Measurements from ENCODE around the gene ACACA. TPM values are rescaled to one million over a fixed set of nuclear protein-coding genes. Genes with fewer than 3 reads are reported as not detected.

ACACA gene
- total RNA-seq, 1 experiment from 2014 or later = 33.0 TPM

GRCh38 chr17:37197336-37197735 is 209.3 kb downstream of the ACACA start:
- Histone ChIP-seq H3K9me2 (replicated peaks; ENCODE audit: low read length) (no peaks in the 10 kb centered on the region), H3K27ac (ENCODE audit: low read length) (no peak overlapping the region), H3K36me3 (ENCODE audit: low read depth, low read length) (peaks cover 10% of the 10 kb centered on the region), H3K4me1 (ENCODE audit: insufficient read depth, low read length) (no peaks in the 10 kb centered on the region), H3K27me3 (ENCODE audit: low read length) (no peaks in the 10 kb centered on the region), H4K20me1 (ENCODE audit: low read length) (no peaks in the 10 kb centered on the region), H3F3A (ENCODE audit: low read length, unreplicated experiment) (no peaks in the 10 kb centered on the region), H3K79me2 (ENCODE audit: low read length) (no peaks in the 10 kb centered on the region), H3K9ac (ENCODE audit: low read length) (no peak overlapping the region), H3K4me2 (ENCODE audit: low read length) (no peak overlapping the region), H2AFZ (ENCODE audit: low read length) (no peak overlapping the region), H3K9me3 (ENCODE audit: low read length) (no peaks in the 10 kb centered on the region), H3K4me3 (ENCODE audit: low read length) (no peak overlapping the region)
- BruUV-seq (replicated peaks) = no TSS peak
- ATAC-seq = no peak
- ChIA-PET POLR2A (ENCODE audit: unreplicated experiment) (no interaction called here), CTCF (no interaction called here)
- DNase-seq = no peak
- intact Hi-C loops (cut with micrococcal nuclease) = no loop called here
- TF ChIP-seq EZH2 (IDR thresholded peaks at IDR 0.05; ENCODE audit: low read length, unreplicated experiment) = no peak
- TF ChIP-seq EZH2phosphoT487 (IDR thresholded peaks at IDR 0.05; ENCODE audit: borderline replicate concordance, low read length) = no peak
- TF ChIP-seq CTCF (conservative IDR thresholded peaks at IDR 0.05; ENCODE audit: low read depth, low read length) = no peak

GRCh38 chr17:37194208-37194607 is 212.4 kb downstream of the ACACA start:
- Histone ChIP-seq H3K9me3 (ENCODE audit: low read length) (no peaks in the 10 kb centered on the region), H3K4me2 (ENCODE audit: low read length) (no peak overlapping the region), H3K9ac (ENCODE audit: low read length) (no peak overlapping the region), H2AFZ (ENCODE audit: low read length) (no peak overlapping the region), H3K4me3 (ENCODE audit: low read length) (no peak overlapping the region), H3K36me3 (ENCODE audit: low read depth, low read length) (peaks cover 8% of the 10 kb centered on the region), H3K9me2 (replicated peaks; ENCODE audit: low read length) (no peaks in the 10 kb centered on the region), H3K27ac (ENCODE audit: low read length) (no peak overlapping the region), H3K27me3 (ENCODE audit: low read length) (no peaks in the 10 kb centered on the region), H4K20me1 (ENCODE audit: low read length) (no peaks in the 10 kb centered on the region), H3F3A (ENCODE audit: low read length, unreplicated experiment) (no peaks in the 10 kb centered on the region), H3K4me1 (ENCODE audit: insufficient read depth, low read length) (0 out of 2 replicates have a peak, but pooled peaks cover 2% of the 10 kb centered on the region), H3K79me2 (ENCODE audit: low read length) (no peaks in the 10 kb centered on the region)
- DNase-seq = no peak
- ATAC-seq = no peak
- no TSS peak for BruUV-seq (replicated peaks)
- ChIA-PET POLR2A (ENCODE audit: unreplicated experiment) (no interaction called here), CTCF (no interaction called here)
- intact Hi-C loops (cut with micrococcal nuclease) = loop anchor here (5.0 kb wide), 1 partner anchor 47 kb away; no protein-coding TSS in a partner anchor
- TF ChIP-seq CTCF (conservative IDR thresholded peaks at IDR 0.05; ENCODE audit: low read depth, low read length) (no peak), EZH2 (IDR thresholded peaks at IDR 0.05; ENCODE audit: low read length, unreplicated experiment) (no peak), EZH2phosphoT487 (IDR thresholded peaks at IDR 0.05; ENCODE audit: borderline replicate concordance, low read length) (no peak)

GRCh38 chr17:37191219-37191618 is 215.4 kb downstream of the ACACA start:
- Histone ChIP-seq H4K20me1 (ENCODE audit: low read length) (no peaks in the 10 kb centered on the region), H3K9me2 (replicated peaks; ENCODE audit: low read length) (no peaks in the 10 kb centered on the region), H2AFZ (ENCODE audit: low read length) (no peak overlapping the region), H3F3A (ENCODE audit: low read length, unreplicated experiment) (no peaks in the 10 kb centered on the region), H3K9ac (ENCODE audit: low read length) (no peak overlapping the region), H3K27me3 (ENCODE audit: low read length) (no peaks in the 10 kb centered on the region), H3K79me2 (ENCODE audit: low read length) (no peaks in the 10 kb centered on the region), H3K9me3 (ENCODE audit: low read length) (no peaks in the 10 kb centered on the region), H3K4me1 (ENCODE audit: insufficient read depth, low read length) (0 out of 2 replicates have a peak, but pooled peaks cover 2% of the 10 kb centered on the region), H3K36me3 (ENCODE audit: low read depth, low read length) (peaks cover 18% of the 10 kb centered on the region), H3K4me2 (ENCODE audit: low read length) (no peak overlapping the region), H3K27ac (ENCODE audit: low read length) (no peak overlapping the region), H3K4me3 (ENCODE audit: low read length) (no peak overlapping the region)
- intact Hi-C loops (cut with micrococcal nuclease) = loop anchor here (5.0 kb wide), 1 partner anchor 44 kb away; no protein-coding TSS in a partner anchor
- BruUV-seq (replicated peaks) = no TSS peak
- POLR2A ChIA-PET (ENCODE audit: unreplicated experiment) = interaction anchor here (0.6 kb wide), 2 partner anchors 12 to 15 kb away, joined by 5 to 6 read pairs; no protein-coding TSS in a partner anchor
- CTCF ChIA-PET = no interaction called here
- ATAC-seq (peak; percentile 82), DNase-seq (peak; percentile 2)
- no peak for TF ChIP-seq EZH2phosphoT487 (IDR thresholded peaks at IDR 0.05; ENCODE audit: borderline replicate concordance, low read length)
- TF ChIP-seq EZH2 (IDR thresholded peaks at IDR 0.05; ENCODE audit: low read length, unreplicated experiment) = no peak
